Fibroblast of lung (primary cell): ENCODE results near the gene SCFD2.

Experiments
- EZH2 ChIP-seq: IDR thresholded peaks from 2 replicates; pipeline ENCODE4 v1.5.1; 2012; ENCODE audit warnings: low read length, control low read depth, mild to moderate bottlenecking; ENCODE audit errors: missing control alignments
- TF ChIP-seq, protein P1 (sequence below), 2 donors: IDR thresholded peaks in 1 of 2; conservative IDR thresholded peaks in 1 of 2; 1 replicate in 1 of 2; 2 replicates in 1 of 2; pipeline ENCODE4 v1.5.1; 2011 to 2012; ENCODE audit warnings: low read length in 2 of 2, control low read depth in 1 of 2, inconsistent platforms in 1 of 2, low read depth in 1 of 2, mild to moderate bottlenecking in 1 of 2

DNA sequence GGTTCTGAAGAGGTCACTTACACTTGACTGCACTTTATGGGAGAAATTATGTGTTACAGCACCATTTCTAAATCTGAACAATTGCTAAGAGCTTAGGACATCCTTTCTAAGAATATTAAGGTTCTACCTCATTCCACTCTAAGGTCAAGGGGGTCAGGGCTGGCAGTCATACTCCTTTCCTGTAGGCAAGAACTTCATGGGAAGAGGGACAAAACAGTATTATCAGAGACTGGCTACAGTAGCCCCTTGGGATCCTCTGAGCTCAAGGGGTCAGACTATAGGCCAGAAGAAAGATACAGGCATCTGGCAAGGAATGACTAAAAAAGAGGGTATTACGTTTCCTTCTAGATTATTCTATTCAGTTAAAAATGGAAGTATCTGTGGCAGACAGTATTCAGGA, 388.6 kb downstream of the SCFD2 start:
- TF ChIP-seq, protein P1, sequence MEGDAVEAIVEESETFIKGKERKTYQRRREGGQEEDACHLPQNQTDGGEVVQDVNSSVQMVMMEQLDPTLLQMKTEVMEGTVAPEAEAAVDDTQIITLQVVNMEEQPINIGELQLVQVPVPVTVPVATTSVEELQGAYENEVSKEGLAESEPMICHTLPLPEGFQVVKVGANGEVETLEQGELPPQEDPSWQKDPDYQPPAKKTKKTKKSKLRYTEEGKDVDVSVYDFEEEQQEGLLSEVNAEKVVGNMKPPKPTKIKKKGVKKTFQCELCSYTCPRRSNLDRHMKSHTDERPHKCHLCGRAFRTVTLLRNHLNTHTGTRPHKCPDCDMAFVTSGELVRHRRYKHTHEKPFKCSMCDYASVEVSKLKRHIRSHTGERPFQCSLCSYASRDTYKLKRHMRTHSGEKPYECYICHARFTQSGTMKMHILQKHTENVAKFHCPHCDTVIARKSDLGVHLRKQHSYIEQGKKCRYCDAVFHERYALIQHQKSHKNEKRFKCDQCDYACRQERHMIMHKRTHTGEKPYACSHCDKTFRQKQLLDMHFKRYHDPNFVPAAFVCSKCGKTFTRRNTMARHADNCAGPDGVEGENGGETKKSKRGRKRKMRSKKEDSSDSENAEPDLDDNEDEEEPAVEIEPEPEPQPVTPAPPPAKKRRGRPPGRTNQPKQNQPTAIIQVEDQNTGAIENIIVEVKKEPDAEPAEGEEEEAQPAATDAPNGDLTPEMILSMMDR (conservative IDR thresholded peaks at IDR 0.05 in 1 of 2, IDR thresholded peaks at IDR 0.05 in 1 of 2; ENCODE audit: low read depth in 1 of 2, low read length in 2 of 2): no peak
- no peak for TF ChIP-seq EZH2
